GM12878 (cell line): ENCODE measurements around the gene HCST. TPM values are rescaled to one million over a fixed set of nuclear protein-coding genes. Genes with fewer than 3 reads are reported as not detected.
A peak's percentile ranks its signal among the peaks of the same experiment; 100 is the strongest.

Experiments used
- ATF7 ChIP-seq: fragments of 450-650 bp; IDR thresholded peaks from 2 replicates; pipeline ENCODE4 v1.6.1; 2016; ENCODE audit warnings: low read depth, mild to moderate bottlenecking
- BCLAF1 ChIP-seq: fragments of 450-650 bp; IDR thresholded peaks from 2 replicates; pipeline ENCODE4 v1.6.1; 2017; ENCODE audit warnings: antibody characterized with exemption, mild to moderate bottlenecking, moderate library complexity
- BHLHE40 ChIP-seq, 2 experiments: fragments of 450-650 bp in 1 of 2; IDR thresholded peaks; 2 replicates each; pipeline ENCODE4 v1.6.1; 2011 to 2017; ENCODE audit warnings: low read depth in 2 of 2, borderline replicate concordance in 1 of 2, improper control_type of control experiment in 1 of 2, low read length in 1 of 2, mild to moderate bottlenecking in 1 of 2
- BMI1 ChIP-seq: fragments of 450-650 bp; IDR thresholded peaks from 2 replicates; pipeline ENCODE4 v1.6.1; 2016; ENCODE audit warnings: mild to moderate bottlenecking, moderate library complexity, borderline replicate concordance
- CHD1 ChIP-seq: IDR thresholded peaks from 2 replicates; pipeline ENCODE4 v1.6.1; 2012; ENCODE audit warnings: low read depth, low read length, improper control_type of control experiment
- CHD4 ChIP-seq: fragments of 200-600 bp; sonication (generic); IDR thresholded peaks from 2 replicates; pipeline ENCODE4 v1.6.1; 2016; ENCODE audit warnings: mild to moderate bottlenecking
- E2F4 ChIP-seq: IDR thresholded peaks from 2 replicates; pipeline ENCODE4 v1.6.1; 2012; ENCODE audit warnings: low read depth, low read length, improper control_type of control experiment
- ETV6 ChIP-seq, 2 experiments: fragments of 450-650 bp in 1 of 2; IDR thresholded peaks in 1 of 2; conservative IDR thresholded peaks in 1 of 2; 2 replicates each; pipeline ENCODE4 v1.6.1; 2014; ENCODE audit warnings: antibody characterized with exemption in 1 of 2, borderline replicate concordance in 1 of 2, low read depth in 1 of 2, mild to moderate bottlenecking in 1 of 2, moderate library complexity in 1 of 2
- KDM1A ChIP-seq: fragments of 200-600 bp; sonication (generic); IDR thresholded peaks from 2 replicates; pipeline ENCODE4 v1.6.1; 2016; ENCODE audit warnings: borderline replicate concordance
- MEF2B ChIP-seq: fragments of 450-650 bp; IDR thresholded peaks from 2 replicates; pipeline ENCODE4 v1.6.1; 2018; ENCODE audit warnings: mild to moderate bottlenecking, moderate library complexity; ENCODE audit not compliant: partially characterized antibody, poor library complexity, severe bottlenecking
- MYB ChIP-seq: fragments of 150-350 bp; IDR thresholded peaks from 2 replicates; pipeline ENCODE4 v1.6.1; 2014; ENCODE audit warnings: mild to moderate bottlenecking, low read depth, low read length, borderline replicate concordance
- NBN ChIP-seq: fragments of 450-650 bp; IDR thresholded peaks from 2 replicates; pipeline ENCODE4 v1.6.1; 2016
- NFIC ChIP-seq: IDR thresholded peaks from 2 replicates; pipeline ENCODE4 v1.6.1; 2012; ENCODE audit warnings: low read depth, mild to moderate bottlenecking, inconsistent platforms, low read length, moderate library complexity
- NR2F1 ChIP-seq: fragments of 450-650 bp; conservative IDR thresholded peaks from 2 replicates; pipeline ENCODE4 v1.6.1; 2017; ENCODE audit warnings: mild to moderate bottlenecking
- RAD51 ChIP-seq: fragments of 450-650 bp; IDR thresholded peaks from 2 replicates; pipeline ENCODE4 v1.6.1; 2016; ENCODE audit warnings: moderate library complexity, mild to moderate bottlenecking, inconsistent platforms
- SMARCA5 ChIP-seq: fragments of 450-650 bp; IDR thresholded peaks from 2 replicates; pipeline ENCODE4 v1.6.1; 2017; ENCODE audit warnings: mild to moderate bottlenecking
- STAT3 ChIP-seq: IDR thresholded peaks from 2 replicates; pipeline ENCODE4 v1.6.1; 2011; ENCODE audit warnings: low read depth, low read length, improper control_type of control experiment
- TBL1XR1 ChIP-seq: IDR thresholded peaks from 2 replicates; pipeline ENCODE4 v1.6.1; 2012; ENCODE audit warnings: low read depth, low read length, improper control_type of control experiment
- ZNF217 ChIP-seq: fragments of 450-650 bp; IDR thresholded peaks from 2 replicates; pipeline ENCODE4 v1.6.1; 2017; ENCODE audit warnings: antibody characterized with exemption, mild to moderate bottlenecking
- polyA plus RNA-seq, 11 experiments: library from polyadenylated mRNA; depleted of rRNA in 4 of 11; unstranded in 6 of 11; stranded (reverse) in 5 of 11; fragments of >200 nt; fragmentation: Nextera tagmentation in 4 of 11; fragmentation: Illumina TruSeq in 1 of 11; extraction: Ambion mirVana in 4 of 11; extraction: Trizol in 1 of 11; gene quantifications; 1 replicate in 1 of 11; 2 replicates in 10 of 11; pipeline versions ENCODE4 v1.2.1 to v1.2.3, GENCODE V29; 2011 to 2016; ENCODE audit warnings: inconsistent platforms in 2 of 11, missing spikeins in 2 of 11, low read depth in 1 of 11
- total RNA-seq, 4 experiments: library from RNA; depleted of rRNA in 3 of 4; stranded (reverse); fragments of >200 nt in 3 of 4; fragmentation: Illumina TruSeq in 1 of 4; extraction: Trizol in 1 of 4; gene quantifications; 2 replicates each; pipeline versions ENCODE4 v1.2.1 to v1.2.3, GENCODE V29; 2013 to 2021
- TF ChIP-seq, protein P1 (sequence below): fragments of 450-650 bp; IDR thresholded peaks from 2 replicates; pipeline ENCODE4 v1.6.1; 2018; ENCODE audit warnings: mild to moderate bottlenecking, low read depth, moderate library complexity; ENCODE audit not compliant: partially characterized antibody
- TF ChIP-seq, protein P2 (sequence below): fragments of 150-350 bp; IDR thresholded peaks from 2 replicates; pipeline ENCODE4 v1.6.1; 2014; ENCODE audit warnings: mild to moderate bottlenecking, low read depth, low read length
- TF ChIP-seq, protein P3 (sequence below): IDR thresholded peaks from 2 replicates; pipeline ENCODE4 v1.6.1; 2011; ENCODE audit warnings: mild to moderate bottlenecking, low read depth, low read length, moderate library complexity; ENCODE audit not compliant: insufficient replicate concordance

HCST gene
- total and polyA plus RNA-seq, 10 of the 15 experiments (the other 5 are each of a cell fraction or from before 2014, with no cell fraction given) = 7.5 to 79.6 (median 33.6) TPM

DNA sequence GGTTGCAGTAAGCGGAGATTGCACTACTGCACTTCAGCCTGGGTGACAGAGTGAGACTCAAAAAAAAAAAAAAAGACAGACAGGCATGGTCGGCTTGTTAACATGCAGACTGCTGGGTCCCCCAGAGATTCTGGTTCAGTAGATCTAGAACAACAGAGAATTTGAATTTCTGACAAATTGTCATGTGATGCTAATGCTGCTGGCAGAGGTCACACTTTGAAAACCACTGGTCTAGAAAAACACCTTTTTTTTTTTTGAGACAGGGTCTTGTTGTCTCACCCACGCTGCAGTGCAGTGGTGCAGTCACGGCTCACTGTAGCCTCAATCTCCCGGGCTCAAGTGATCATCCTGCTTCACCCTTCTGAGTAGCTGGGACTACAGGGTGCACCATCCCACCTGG is 26.2 kb downstream of the HCST start (continued):
- TF ChIP-seq, protein P1, sequence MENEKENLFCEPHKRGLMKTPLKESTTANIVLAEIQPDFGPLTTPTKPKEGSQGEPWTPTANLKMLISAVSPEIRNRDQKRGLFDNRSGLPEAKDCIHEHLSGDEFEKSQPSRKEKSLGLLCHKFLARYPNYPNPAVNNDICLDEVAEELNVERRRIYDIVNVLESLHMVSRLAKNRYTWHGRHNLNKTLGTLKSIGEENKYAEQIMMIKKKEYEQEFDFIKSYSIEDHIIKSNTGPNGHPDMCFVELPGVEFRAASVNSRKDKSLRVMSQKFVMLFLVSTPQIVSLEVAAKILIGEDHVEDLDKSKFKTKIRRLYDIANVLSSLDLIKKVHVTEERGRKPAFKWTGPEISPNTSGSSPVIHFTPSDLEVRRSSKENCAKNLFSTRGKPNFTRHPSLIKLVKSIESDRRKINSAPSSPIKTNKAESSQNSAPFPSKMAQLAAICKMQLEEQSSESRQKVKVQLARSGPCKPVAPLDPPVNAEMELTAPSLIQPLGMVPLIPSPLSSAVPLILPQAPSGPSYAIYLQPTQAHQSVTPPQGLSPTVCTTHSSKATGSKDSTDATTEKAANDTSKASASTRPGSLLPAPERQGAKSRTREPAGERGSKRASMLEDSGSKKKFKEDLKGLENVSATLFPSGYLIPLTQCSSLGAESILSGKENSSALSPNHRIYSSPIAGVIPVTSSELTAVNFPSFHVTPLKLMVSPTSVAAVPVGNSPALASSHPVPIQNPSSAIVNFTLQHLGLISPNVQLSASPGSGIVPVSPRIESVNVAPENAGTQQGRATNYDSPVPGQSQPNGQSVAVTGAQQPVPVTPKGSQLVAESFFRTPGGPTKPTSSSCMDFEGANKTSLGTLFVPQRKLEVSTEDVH = peak; percentile 23
- TF ChIP-seq SMARCA5 (no peak), BHLHE40 (IDR thresholded peaks at IDR 0.05; ENCODE audit: borderline replicate concordance in 1 of 2, low read depth in 2 of 2, low read length in 1 of 2) (peak; percentile 77 to 80), E2F4 (no peak), RAD51 (peak; percentile 87), ZNF217 (no peak), MYB (no peak), NFIC (no peak), CHD4 (no peak), NBN (peak; percentile 45; the same call in 1 of the 2 replicates), MEF2B (peak; percentile 17), CHD1 (no peak), BMI1 (no peak), BCLAF1 (no peak), TBL1XR1 (no peak), NR2F1 (peak; percentile 66), STAT3 (no peak), KDM1A (no peak), ATF7 (peak; percentile 65), ETV6 (conservative IDR thresholded peaks at IDR 0.05 in 1 of 2, IDR thresholded peaks at IDR 0.05 in 1 of 2; ENCODE audit: borderline replicate concordance in 1 of 2, low read depth in 1 of 2) (no peak)
- TF ChIP-seq, protein P2, sequence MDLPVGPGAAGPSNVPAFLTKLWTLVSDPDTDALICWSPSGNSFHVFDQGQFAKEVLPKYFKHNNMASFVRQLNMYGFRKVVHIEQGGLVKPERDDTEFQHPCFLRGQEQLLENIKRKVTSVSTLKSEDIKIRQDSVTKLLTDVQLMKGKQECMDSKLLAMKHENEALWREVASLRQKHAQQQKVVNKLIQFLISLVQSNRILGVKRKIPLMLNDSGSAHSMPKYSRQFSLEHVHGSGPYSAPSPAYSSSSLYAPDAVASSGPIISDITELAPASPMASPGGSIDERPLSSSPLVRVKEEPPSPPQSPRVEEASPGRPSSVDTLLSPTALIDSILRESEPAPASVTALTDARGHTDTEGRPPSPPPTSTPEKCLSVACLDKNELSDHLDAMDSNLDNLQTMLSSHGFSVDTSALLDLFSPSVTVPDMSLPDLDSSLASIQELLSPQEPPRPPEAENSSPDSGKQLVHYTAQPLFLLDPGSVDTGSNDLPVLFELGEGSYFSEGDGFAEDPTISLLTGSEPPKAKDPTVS = no peak
- TF ChIP-seq, protein P3, sequence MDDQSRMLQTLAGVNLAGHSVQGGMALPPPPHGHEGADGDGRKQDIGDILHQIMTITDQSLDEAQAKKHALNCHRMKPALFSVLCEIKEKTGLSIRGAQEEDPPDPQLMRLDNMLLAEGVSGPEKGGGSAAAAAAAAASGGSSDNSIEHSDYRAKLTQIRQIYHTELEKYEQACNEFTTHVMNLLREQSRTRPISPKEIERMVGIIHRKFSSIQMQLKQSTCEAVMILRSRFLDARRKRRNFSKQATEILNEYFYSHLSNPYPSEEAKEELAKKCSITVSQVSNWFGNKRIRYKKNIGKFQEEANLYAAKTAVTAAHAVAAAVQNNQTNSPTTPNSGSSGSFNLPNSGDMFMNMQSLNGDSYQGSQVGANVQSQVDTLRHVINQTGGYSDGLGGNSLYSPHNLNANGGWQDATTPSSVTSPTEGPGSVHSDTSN = no peak
